Measurements from ENCODE around the gene TAC4. TPM values are rescaled to one million over a fixed set of nuclear protein-coding genes. Genes with fewer than 3 reads are reported as not detected.

The TAC4 gene
- polyA plus RNA-seq, 1 donor (not counting 4 experiments of a cell fraction or from before 2014, with no cell fraction given) = not detected

- Histone ChIP-seq H3K9me3 (ENCODE audit: control insufficient read depth, low read depth, low read length) (no peaks in the 10 kb centered on the region), H3K9ac (ENCODE audit: control insufficient read depth, extremely low read depth, insufficient read depth, low read length) (no peak overlapping the region), H3K27ac (ENCODE audit: control insufficient read depth, insufficient read depth, low read length) (no peak overlapping the region), H4K20me1 (ENCODE audit: control insufficient read depth, extremely low read depth, insufficient read depth, low read length) (no peaks in the 10 kb centered on the region), H2AFZ (ENCODE audit: control insufficient read depth, low read length) (no peak overlapping the region), H3K4me1 (ENCODE audit: control insufficient read depth, extremely low read depth, insufficient read depth, low read length) (peaks cover 2% of the 10 kb centered on the region), H3K9me1 (ENCODE audit: control insufficient read depth, extremely low read depth, insufficient read depth, low read length) (no peaks in the 10 kb centered on the region), H3K4me2 (ENCODE audit: control insufficient read depth, extremely low read depth, insufficient read depth, low read depth, low read length) (no peak overlapping the region), H3K79me2 (ENCODE audit: control insufficient read depth, insufficient read depth, low read length) (no peaks in the 10 kb centered on the region), H3K27me3 (ENCODE audit: control insufficient read depth, extremely low read depth, insufficient read depth, low read length) (peaks cover 30% of the 10 kb centered on the region), H3K4me3 (ENCODE audit: control insufficient read depth in 2 of 3, extremely low read depth in 1 of 3, insufficient read depth in 2 of 3, low read depth in 1 of 3, low read length in 3 of 3) (no peak overlapping the region), H3K36me3 (ENCODE audit: control insufficient read depth in 2 of 2, extremely low read depth in 1 of 2, insufficient read depth in 2 of 2, low read length in 2 of 2) (no peaks in the 10 kb centered on the region)
- DNase-seq (ENCODE audit: low read depth, low spot score) (no peak), FAIRE-seq (no peak)
- dilution Hi-C loops (cut with MboI; ENCODE audit: extremely low pct_ligation_motif_present, low sequenced_read_pairs) = no loop called here
- no peak for TF ChIP-seq EZH2 (IDR thresholded peaks at IDR 0.05; ENCODE audit: low read length)
- no peak for TF ChIP-seq CTCF (optimal IDR thresholded peaks at IDR 0.05 in 1 of 3, IDR thresholded peaks at IDR 0.05 in 1 of 3, conservative IDR thresholded peaks at IDR 0.05 in 1 of 3; ENCODE audit: extremely low read depth in 1 of 3, insufficient read depth in 2 of 3, low read length in 3 of 3)
Observed at GRCh38 chr17:49866019-49866380, 18.1 kb upstream of the TAC4 start.

GRCh38 chr17:49862781-49863331, 15.0 kb upstream of the TAC4 start:
- H2AFZ ChIP-seq (ENCODE audit: control insufficient read depth, low read length) = no peak overlapping the region

More at GRCh38 chr17:49862781-49863331, 15.0 kb upstream of the TAC4 start:
- no peaks in the 10 kb centered on the region for H3K79me2 ChIP-seq (ENCODE audit: control insufficient read depth, insufficient read depth, low read length)
- H3K9me3 ChIP-seq (ENCODE audit: control insufficient read depth, low read depth, low read length) = no peaks in the 10 kb centered on the region
- no peaks in the 10 kb centered on the region for H3K4me1 ChIP-seq (ENCODE audit: control insufficient read depth, extremely low read depth, insufficient read depth, low read length)
- H3K9ac ChIP-seq (ENCODE audit: control insufficient read depth, extremely low read depth, insufficient read depth, low read length) = no peak overlapping the region
- no peaks in the 10 kb centered on the region for H3K9me1 ChIP-seq (ENCODE audit: control insufficient read depth, extremely low read depth, insufficient read depth, low read length)
- H3K36me3 ChIP-seq (ENCODE audit: control insufficient read depth in 2 of 2, extremely low read depth in 1 of 2, insufficient read depth in 2 of 2, low read length in 2 of 2) = no peaks in the 10 kb centered on the region
- H4K20me1 ChIP-seq (ENCODE audit: control insufficient read depth, extremely low read depth, insufficient read depth, low read length) = no peaks in the 10 kb centered on the region
- no peak overlapping the region for H3K27ac ChIP-seq (ENCODE audit: control insufficient read depth, insufficient read depth, low read length)
- FAIRE-seq = no peak
- no peak overlapping the region for H3K4me3 ChIP-seq (ENCODE audit: control insufficient read depth in 2 of 3, extremely low read depth in 1 of 3, insufficient read depth in 2 of 3, low read depth in 1 of 3, low read length in 3 of 3)
- no peak for DNase-seq (ENCODE audit: low read depth, low spot score)
- no peak overlapping the region for H3K4me2 ChIP-seq (ENCODE audit: control insufficient read depth, extremely low read depth, insufficient read depth, low read depth, low read length)
- TF ChIP-seq EZH2 (IDR thresholded peaks at IDR 0.05; ENCODE audit: low read length) (no peak), CTCF (optimal IDR thresholded peaks at IDR 0.05 in 1 of 3, IDR thresholded peaks at IDR 0.05 in 1 of 3, conservative IDR thresholded peaks at IDR 0.05 in 1 of 3; ENCODE audit: extremely low read depth in 1 of 3, insufficient read depth in 2 of 3, low read length in 3 of 3) (no peak)
- peaks cover 16% of the 10 kb centered on the region for H3K27me3 ChIP-seq (ENCODE audit: control insufficient read depth, extremely low read depth, insufficient read depth, low read length)
- dilution Hi-C loops (cut with MboI; ENCODE audit: extremely low pct_ligation_motif_present, low sequenced_read_pairs) = no loop called here
